Coronary artery (tissue), 2 donors: ENCODE measurements around the gene RAB36.
A peak's percentile ranks its signal among the peaks of the same experiment; 100 is the strongest.
"Not testable (repeated sequence)": the region's sequence is repeated elsewhere in the genome, so short reads cannot be mapped to it uniquely, and the experiment has no call there.

Experiments
- DNase-seq: peaks from one replicate; pipeline ENCODE4 v3.0.0-alpha.2; 2017; ENCODE audit warnings: low spot score
- H3K27ac ChIP-seq, 2 donors: fragments of 200-600 bp; sonication (generic); one replicate each; pipeline ENCODE4 v1.5.1; 2016 to 2019
- H3K4me3 ChIP-seq: fragments of 200-600 bp; sonication (generic); 2 replicates; pipeline ENCODE4 v1.5.1; 2016; ENCODE audit warnings: mild to moderate bottlenecking, moderate library complexity
- CTCF ChIP-seq: fragments of 200-600 bp; sonication (generic); IDR thresholded peaks from one replicate; pipeline ENCODE4 v1.5.1; 2019; ENCODE audit warnings: antibody characterized with exemption

Gene RAB36

GRCh38 chr22:23127788-23128187 lies 17.5 kb upstream of the RAB36 start:
- DNase-seq, result no peak
- no peak overlapping the region for H3K4me3 ChIP-seq
- no peak overlapping the region for H3K27ac ChIP-seq
- no peak for TF ChIP-seq CTCF

GRCh38 chr22:23128269-23129108 lies 16.8 kb upstream of the RAB36 start:
- DNase-seq, result no peak
- Histone ChIP-seq H3K27ac (no peak overlapping the region), H3K4me3 (no peak overlapping the region)
- TF ChIP-seq CTCF, result peak; percentile 53

- no peak for DNase-seq
- TF ChIP-seq CTCF, result no peak
- Histone ChIP-seq H3K27ac (no peak overlapping the region), H3K4me3 (no peak overlapping the region)
These were observed 16.1 kb upstream of the RAB36 start for GRCh38 chr22:23129149-23129548.

GRCh38 chr22:23130697-23131096 lies 14.6 kb upstream of the RAB36 start:
- no peak for DNase-seq
- no peak overlapping the region for H3K27ac ChIP-seq
- H3K4me3 ChIP-seq, result no peak overlapping the region
- TF ChIP-seq CTCF, result no peak

GRCh38 chr22:23131931-23132330 lies 13.3 kb upstream of the RAB36 start:
- DNase-seq, result no peak
- Histone ChIP-seq H3K27ac (no peak overlapping the region), H3K4me3 (no peak overlapping the region)
- TF ChIP-seq CTCF, result no peak

GRCh38 chr22:23132376-23133091 lies 12.7 kb upstream of the RAB36 start:
- Histone ChIP-seq H3K4me3 (no peak overlapping the region), H3K27ac (no peak overlapping the region)
- DNase-seq, result no peak
- no peak for TF ChIP-seq CTCF

GRCh38 chr22:23133922-23134321 lies 11.4 kb upstream of the RAB36 start:
- no peak for DNase-seq
- no peak overlapping the region for H3K4me3 ChIP-seq
- no peak for TF ChIP-seq CTCF
- no peak overlapping the region for H3K27ac ChIP-seq

- not testable (repeated sequence) for DNase-seq, H3K4me3 ChIP-seq, H3K27ac ChIP-seq
These were observed 8.3 kb upstream of the RAB36 start for GRCh38 chr22:23136991-23137390.
